PFSK-1 (cell line): ENCODE results near the gene HDX.

ENCODE experiments used
- FOXP2 ChIP-seq: optimal IDR thresholded peaks from 2 replicates; pipeline ENCODE3; 2011; ENCODE audit warnings: borderline replicate concordance, control low read depth, inconsistent platforms; ENCODE audit not compliant: insufficient read depth; ENCODE audit errors: extremely low read length, extremely low read depth
- POLR2AphosphoS5 ChIP-seq: IDR thresholded peaks from 2 replicates; pipeline ENCODE4 v1.6.1; 2012; ENCODE audit warnings: low read depth, mild to moderate bottlenecking, control low read depth, low read length, moderate library complexity
- SIN3A ChIP-seq: IDR thresholded peaks from 2 replicates; pipeline ENCODE4 v1.6.1; 2012; ENCODE audit warnings: mild to moderate bottlenecking, low read length, moderate library complexity, borderline replicate concordance; ENCODE audit not compliant: insufficient read depth
- TAF1 ChIP-seq: IDR thresholded peaks from 2 replicates; pipeline ENCODE4 v1.6.1; 2012; ENCODE audit warnings: low read length, control low read depth, borderline replicate concordance; ENCODE audit not compliant: insufficient read depth
- TF ChIP-seq, protein P1 (sequence below), 2 experiments: IDR thresholded peaks; 2 replicates each; pipeline versions ENCODE4 v1.6.1 to v1.8.0; 2011 to 2012; ENCODE audit warnings: low read depth in 2 of 2, low read length in 2 of 2, control low read depth in 1 of 2, inconsistent platforms in 1 of 2, mild to moderate bottlenecking in 1 of 2, moderate library complexity in 1 of 2; ENCODE audit not compliant: insufficient read depth in 1 of 2

The HDX gene

DNA sequence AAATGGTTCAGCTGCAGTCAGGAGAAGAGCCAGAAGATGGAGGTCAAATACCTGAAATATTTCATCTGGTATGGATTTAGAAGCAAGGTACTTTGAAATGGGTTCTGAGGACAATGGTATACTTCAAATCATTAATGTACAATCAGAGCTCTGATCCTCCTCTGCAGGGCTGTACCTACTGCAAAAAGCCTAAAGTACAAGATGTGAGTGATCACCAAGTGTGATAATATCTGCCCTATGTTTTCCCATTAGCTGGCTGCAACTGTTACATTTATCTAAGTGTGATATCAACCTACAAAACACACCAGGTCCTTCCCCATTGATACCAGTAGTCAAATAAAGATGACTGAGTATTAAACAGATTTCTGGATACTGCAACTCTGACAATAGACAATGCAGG is 25.1 kb downstream of the HDX start:
- TF ChIP-seq TAF1 (no peak), FOXP2 (no peak), POLR2AphosphoS5 (no peak), SIN3A (no peak)
- TF ChIP-seq, protein P1, sequence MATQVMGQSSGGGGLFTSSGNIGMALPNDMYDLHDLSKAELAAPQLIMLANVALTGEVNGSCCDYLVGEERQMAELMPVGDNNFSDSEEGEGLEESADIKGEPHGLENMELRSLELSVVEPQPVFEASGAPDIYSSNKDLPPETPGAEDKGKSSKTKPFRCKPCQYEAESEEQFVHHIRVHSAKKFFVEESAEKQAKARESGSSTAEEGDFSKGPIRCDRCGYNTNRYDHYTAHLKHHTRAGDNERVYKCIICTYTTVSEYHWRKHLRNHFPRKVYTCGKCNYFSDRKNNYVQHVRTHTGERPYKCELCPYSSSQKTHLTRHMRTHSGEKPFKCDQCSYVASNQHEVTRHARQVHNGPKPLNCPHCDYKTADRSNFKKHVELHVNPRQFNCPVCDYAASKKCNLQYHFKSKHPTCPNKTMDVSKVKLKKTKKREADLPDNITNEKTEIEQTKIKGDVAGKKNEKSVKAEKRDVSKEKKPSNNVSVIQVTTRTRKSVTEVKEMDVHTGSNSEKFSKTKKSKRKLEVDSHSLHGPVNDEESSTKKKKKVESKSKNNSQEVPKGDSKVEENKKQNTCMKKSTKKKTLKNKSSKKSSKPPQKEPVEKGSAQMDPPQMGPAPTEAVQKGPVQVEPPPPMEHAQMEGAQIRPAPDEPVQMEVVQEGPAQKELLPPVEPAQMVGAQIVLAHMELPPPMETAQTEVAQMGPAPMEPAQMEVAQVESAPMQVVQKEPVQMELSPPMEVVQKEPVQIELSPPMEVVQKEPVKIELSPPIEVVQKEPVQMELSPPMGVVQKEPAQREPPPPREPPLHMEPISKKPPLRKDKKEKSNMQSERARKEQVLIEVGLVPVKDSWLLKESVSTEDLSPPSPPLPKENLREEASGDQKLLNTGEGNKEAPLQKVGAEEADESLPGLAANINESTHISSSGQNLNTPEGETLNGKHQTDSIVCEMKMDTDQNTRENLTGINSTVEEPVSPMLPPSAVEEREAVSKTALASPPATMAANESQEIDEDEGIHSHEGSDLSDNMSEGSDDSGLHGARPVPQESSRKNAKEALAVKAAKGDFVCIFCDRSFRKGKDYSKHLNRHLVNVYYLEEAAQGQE (IDR thresholded peaks at IDR 0.05; ENCODE audit: insufficient read depth in 1 of 2, low read depth in 2 of 2, low read length in 2 of 2), result no peak

DNA sequence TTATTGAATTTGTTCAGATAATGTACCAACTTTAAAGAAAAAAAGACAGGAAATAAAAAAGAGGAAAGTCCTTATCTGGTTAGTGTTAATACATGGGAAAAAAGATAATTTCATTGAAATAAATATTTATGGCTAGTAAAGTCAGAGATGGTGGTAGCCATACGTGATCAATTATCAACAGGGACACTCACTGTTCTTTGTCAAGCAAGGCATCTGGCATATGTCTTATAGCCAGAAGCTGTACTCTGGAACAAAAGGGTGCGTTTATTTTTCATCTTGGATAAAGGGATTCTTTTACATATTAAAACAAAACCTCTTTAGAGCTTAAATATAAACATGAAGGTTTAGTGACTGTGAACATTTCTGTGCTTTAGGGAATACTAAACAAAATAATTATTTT is 26.7 kb downstream of the HDX start:
- no peak for TF ChIP-seq FOXP2
- no peak for TF ChIP-seq TAF1
- no peak for TF ChIP-seq SIN3A
- TF ChIP-seq, protein P1 (IDR thresholded peaks at IDR 0.05; ENCODE audit: insufficient read depth in 1 of 2, low read depth in 2 of 2, low read length in 2 of 2), result no peak
- TF ChIP-seq POLR2AphosphoS5, result no peak

DNA sequence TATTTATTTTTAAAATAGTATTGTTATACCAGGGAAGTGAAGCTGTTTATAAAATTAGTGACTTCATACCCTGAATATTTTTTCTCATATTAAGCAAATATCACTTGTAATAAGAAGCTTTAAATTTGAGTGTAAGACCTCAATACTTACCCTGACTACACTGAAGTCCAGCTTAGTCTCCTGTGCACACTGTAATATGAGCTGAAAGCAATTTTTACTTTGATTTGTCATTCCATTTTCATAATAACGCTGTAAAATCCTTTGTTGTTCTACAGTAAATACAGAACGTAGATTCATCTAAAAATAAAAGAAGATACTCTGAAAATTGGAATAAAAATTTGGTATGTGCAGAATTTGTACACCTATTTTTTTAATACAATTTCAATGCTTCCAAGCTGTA is 27.2 kb downstream of the HDX start:
- no peak for TF ChIP-seq SIN3A
- TF ChIP-seq FOXP2, result no peak
- TF ChIP-seq POLR2AphosphoS5, result no peak
- TF ChIP-seq TAF1, result no peak
- TF ChIP-seq, protein P1 (IDR thresholded peaks at IDR 0.05; ENCODE audit: insufficient read depth in 1 of 2, low read depth in 2 of 2, low read length in 2 of 2), result no peak

DNA sequence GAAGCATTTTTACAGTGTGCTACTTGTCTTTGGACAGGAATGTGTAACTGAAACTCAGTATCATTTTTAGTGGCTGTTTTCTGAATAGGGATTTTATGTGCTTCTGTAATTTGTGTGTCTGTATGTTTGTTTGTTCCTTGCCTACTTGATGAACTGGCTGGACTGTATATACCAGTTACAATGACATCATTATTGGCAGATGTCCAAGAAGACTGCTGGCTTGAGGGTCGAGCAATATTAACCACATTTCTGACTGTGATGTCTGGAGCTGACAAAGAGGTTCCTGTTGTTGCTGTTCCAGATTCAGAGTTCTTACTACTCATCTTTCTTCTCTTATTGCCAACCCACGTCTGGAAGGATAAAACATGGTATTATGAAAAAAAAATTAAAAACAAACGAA is 33.0 kb downstream of the HDX start:
- no peak for TF ChIP-seq FOXP2

DNA sequence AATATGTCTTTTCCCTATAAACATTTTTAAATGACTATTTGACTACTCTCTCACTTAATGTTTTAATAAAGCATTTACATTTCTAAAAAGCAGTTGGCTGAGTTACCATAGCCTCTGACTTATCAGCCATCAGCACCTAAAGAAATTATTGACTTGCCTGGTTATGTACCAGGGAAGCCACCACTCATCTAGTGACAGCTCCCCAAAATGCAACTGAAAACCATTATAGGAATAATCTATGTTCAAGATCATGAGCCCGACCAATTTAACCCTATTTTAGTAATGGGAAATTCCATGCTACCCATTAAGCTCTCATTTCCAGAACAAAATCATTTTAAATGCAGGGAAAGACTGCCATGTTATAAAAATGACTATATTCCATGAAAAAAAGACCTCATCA is 34.4 kb downstream of the HDX start:
- TF ChIP-seq FOXP2 (no peak), TAF1 (no peak), SIN3A (no peak), POLR2AphosphoS5 (no peak)
- TF ChIP-seq, protein P1 (IDR thresholded peaks at IDR 0.05; ENCODE audit: insufficient read depth in 1 of 2, low read depth in 2 of 2, low read length in 2 of 2), result no peak
